Hypothalamus (tissue), 51 donors: ENCODE measurements around the gene ADGRV1.
"Not testable (repeated sequence)": the region's sequence is repeated elsewhere in the genome, so short reads cannot be mapped to it uniquely, and the experiment has no call there.

Experiments used
- DNase-seq, 51 donors: peaks; one replicate each; lab custom pipeline; 2025; lab: John Stamatoyannopoulos, UW

The ADGRV1 gene

DNA sequence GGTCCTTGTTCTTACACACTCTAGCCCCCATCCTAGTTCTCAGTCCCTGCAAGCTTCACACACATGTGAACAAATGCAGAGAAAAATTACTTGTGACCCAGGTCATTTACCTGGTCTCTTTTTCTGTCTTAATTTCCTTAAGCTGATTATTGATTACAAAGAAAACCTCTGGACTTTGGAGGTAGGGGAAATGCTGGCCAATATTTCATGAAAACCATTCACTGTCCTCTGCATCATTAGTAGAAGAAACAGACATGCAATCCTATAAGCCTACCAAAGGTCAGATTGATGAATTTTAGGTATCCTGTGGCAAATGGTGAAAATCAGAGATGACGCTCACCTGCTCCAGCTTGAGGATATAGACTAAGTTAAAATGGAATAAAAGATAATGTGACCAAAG is 457.7 kb downstream of the ADGRV1 start:
- DNase-seq: no peak

DNA sequence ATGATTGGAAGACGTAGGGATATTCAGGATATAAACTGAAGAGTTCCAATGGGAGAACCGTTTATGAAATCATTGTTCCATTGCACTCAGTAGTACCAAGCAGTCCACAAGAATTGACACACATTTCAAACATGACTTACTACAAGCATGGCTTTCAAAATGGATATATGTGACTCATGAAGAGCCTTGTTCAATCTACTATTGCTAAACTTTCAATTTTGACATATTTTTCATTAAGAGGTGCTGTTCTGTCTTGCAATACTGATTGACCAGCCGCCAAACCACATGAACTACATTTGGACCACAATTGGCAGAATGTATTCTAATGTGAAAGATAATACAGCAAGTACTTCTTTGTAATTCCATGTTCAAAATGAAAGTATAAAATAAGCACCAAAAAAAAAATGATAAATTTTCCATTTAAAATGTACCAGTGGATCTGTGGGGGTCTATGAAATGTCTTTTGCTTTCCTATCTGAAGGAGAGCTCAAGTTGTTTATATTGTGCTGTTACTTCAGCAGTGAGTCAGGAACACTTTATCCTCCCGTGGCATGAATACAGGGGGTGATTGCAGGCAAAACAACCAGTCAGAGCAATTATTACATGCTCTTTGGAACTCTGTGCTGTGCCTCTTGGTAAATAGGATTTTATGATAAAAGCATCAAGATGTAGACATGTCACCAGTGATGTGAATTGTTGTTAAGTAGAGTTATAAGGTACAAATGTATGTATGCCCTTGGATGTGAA is 458.5 kb downstream of the ADGRV1 start:
- DNase-seq: no peak

DNA sequence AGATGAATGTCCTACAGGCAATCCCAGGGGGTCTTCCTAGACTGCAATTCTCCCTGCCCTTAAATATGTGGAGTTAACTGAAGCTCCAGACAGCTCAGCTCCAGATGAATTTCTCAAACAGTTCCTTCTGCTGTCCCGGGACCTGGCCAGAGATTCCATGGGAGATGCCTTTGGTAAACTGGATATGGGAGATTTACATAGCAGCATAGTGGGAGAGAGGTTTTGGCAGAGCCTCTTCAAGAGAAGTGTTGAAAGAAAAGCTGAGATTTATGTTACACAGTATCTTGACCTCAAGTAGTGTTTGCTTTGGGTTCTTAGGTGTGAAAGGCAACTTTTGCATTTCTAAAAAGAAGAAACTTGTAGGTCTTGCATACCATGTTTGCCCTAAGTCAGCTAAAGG is 459.6 kb downstream of the ADGRV1 start:
- no peak for DNase-seq

DNA sequence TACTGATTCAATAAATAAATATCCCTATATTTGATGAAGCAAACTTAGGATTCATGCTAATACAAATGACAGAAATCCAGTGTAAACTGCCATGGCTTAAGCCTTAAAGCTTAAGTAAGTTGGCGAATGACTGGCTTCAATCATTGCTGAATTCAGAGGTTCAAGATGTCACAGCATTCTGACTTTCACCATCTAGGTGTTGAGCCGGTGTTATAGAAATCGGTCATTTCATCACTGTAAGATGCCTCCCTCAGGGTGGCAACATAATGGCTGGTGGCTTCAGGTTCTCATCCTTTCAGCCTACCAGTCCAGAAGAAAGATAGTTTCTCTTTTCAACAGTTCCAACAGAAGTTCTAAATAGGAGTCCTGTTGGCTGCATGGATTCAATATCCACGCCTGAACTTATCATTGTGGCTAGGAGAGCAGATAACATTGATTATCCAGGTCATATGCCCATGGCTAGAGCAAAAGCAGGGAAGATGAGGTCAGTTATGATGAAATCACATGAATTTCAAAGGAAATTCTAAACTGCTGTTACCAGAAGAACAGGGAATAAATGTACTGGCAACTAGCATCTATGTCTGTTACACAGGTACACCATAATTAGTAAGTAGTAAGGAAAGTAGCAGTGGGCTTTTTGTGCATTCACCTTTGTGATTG is 460.2 kb downstream of the ADGRV1 start:
- no peak for DNase-seq

DNA sequence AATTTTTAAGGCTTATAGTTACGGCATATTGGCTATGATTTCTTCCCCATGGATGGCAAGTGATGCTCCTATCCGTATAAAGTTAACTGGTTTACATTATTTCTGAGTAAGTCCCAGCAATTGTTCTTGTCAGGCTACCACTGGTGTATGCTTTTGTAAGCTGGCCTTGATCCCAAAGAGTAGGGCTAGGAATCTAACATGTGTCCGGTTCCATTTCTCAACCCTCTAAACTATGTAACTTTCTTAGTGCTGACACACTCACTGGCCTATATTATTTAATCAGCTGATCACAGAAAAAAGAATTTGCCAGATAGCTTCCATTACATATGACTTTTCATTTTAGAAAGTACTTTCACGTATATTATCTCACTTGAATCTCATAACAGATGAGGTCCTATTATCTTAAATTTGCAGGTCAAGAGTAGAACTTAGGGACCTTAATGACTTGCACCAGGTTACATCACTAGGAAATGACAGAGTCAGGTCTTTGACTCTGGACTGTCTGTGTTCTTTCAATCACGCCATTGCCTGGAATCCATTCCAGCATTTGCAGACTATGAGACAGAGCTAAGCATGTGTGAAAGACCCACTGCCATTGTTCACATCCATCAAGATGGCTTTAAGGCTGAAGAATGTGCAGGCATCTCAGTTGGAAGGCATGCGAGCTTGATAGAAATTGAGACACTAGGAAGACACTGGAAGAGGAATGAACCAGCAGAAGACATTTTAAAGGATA is 461.6 kb downstream of the ADGRV1 start:
- DNase-seq: no peak

DNA sequence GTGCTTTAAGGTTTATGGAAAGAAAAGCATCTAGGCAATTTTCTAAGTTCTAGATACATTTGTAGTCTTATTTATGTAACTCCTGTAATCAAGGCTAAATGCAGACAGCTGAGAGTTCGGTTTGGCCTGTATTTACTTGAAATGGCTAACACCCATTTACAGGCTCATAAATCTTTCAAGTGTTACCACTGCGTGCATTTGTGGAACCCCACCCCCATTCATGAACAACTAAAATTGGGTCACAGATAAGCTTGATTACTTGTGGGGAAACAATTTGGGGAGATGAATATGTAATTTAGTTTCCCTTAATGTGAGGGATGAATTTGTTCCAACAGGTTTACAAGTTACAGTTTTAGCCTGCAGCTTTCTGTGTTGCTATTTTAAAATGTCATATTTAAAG is 463.9 kb downstream of the ADGRV1 start:
- no peak for DNase-seq

DNA sequence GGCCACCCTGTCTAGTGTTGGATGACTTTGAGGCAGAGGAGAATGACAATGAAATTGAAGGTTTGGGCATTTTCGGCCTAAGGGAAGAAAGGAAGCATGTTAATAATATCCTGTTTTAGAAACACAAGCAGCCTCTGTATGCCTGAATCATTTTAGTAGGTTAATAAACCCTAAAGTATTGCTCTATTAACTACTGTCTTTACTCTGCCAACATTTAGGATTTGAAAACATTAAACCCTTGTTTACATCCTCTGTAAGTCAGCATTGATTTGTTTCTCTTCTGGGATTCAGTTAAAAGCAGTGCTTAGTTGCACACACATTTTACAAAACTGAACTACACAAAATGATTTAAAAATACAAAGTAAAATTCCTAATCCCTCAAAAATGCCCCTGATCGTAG is 465.6 kb downstream of the ADGRV1 start:
- no peak for DNase-seq

DNA sequence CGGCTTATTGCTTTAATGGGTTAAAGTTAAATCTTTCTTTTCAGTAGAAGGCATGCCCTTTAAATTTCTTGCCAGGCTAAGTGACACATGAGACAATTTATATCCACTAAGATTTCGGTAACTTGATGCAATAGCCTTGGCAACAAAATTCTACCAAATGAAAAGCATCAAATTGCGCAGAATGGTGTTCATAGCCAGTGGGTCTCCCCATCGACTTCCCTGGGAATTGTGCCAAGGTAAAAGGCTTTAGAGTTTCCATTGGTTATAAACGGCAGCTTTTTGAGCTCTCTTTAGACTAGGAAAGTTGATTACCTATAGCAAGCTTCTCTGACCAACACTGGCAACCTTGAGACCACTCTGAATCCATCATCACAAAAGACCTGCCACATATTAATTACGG is 466.1 kb downstream of the ADGRV1 start:
- no peak for DNase-seq

DNA sequence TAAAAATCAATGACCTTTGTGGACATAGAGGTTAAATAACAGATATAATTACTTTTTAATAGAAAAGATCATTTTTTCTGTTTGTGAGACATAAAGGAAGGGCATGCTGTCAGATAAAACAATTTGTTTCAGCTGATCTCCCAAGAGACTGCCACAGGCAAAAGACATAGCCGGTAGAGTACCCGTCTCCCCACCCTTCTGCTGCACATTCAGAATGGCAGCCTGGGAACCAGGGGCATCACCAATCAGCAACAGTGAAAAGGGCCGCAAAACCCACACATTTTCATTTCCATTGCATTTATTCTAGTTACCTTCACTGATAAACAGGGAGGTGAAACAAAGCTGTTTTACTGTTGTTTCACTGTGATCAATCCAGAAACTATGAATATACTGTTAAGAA is 466.9 kb downstream of the ADGRV1 start:
- DNase-seq: no peak

DNA sequence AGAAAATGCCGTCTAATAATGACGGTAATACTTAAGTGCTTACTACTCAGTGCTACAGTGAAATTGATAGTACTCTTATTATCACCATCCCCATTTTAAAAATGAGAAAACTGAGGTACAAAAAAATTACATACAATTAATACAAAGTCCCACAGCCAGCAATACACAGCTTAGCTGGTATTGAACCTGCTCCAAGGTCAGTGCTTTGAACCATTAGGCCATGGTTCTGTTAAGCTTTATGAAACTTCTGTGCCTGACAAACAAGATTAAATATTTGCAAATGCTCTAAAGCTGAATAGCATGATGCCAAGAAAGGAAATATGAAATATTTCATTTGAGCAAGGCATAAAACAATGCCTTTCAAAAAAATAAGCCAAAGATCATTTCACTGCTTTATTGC is 467.4 kb downstream of the ADGRV1 start:
- no peak for DNase-seq

DNA sequence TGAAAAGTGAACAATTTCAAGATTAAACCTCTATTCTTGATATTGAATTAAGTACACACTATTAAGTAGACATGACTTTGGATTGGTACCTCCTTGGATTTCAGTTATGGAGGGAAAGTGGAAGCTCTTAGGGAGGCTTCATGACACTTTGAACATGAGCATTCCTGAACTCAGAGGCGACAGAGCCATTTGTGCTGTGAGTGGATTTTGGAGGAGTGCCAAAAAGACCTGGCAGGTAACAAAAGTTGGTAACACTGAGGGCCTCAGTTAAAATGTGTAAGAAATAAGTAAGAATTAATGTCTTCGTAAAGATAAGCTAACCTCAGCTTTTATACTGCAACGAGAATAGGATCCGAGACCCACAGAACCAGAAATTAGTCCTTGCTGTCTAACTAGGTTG is 467.9 kb downstream of the ADGRV1 start:
- no peak for DNase-seq

DNA sequence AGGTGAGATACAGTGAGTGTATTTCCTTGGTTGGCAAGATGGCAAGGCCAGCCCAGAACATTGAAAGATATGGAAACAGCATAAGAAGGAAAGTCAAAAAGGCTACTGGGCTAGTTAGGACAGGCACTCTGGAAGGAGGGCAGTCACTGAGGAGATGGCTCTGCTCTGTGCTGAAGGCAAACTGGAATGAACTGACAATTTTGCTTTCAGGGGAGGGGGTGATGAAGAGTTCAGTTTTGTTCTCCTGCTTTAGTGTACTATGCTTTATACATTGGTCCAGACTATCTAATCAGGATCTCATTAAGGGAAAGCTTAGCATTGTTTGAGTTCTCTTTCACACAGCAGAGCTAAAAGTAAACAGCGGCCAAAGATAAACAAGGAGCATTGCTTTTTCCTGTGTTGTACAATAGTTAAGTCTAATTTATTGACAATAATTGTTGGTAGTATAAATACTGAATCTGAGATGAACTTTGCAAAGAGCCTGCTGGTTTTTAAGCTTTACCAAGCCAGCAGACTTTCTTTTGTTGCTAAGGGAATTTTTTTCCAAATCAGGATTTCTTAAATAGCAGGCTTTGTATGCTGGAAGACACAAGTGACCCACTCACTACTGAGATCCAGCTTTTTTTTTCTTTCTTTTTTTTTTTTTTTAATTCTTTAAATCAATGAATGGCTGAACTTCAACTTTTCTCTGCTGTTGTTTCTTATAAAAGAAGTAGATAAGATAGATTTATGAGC is 469.0 kb downstream of the ADGRV1 start:
- no peak for DNase-seq

DNA sequence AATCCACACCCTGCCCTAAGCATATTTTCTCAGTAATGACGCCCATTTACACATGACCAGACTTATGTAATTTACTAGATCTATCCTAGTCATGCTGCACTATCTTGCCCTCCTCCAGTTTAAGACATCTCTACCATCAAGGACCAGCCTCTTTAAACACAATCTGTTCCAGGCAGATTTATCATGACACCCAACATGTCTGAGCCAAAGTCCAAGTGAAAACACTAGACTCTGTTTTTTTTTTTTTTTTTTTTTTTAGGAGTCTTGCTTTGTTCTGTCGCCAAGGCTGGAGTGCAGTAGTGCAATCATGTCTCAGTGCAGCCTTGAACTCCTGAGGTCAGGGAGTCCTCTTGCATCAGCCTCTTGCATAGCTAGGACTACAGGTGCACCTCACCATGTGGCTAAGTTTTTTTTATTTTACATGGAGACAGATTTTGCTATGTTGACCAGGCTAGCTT is 469.9 kb downstream of the ADGRV1 start:
- DNase-seq: no peak

DNA sequence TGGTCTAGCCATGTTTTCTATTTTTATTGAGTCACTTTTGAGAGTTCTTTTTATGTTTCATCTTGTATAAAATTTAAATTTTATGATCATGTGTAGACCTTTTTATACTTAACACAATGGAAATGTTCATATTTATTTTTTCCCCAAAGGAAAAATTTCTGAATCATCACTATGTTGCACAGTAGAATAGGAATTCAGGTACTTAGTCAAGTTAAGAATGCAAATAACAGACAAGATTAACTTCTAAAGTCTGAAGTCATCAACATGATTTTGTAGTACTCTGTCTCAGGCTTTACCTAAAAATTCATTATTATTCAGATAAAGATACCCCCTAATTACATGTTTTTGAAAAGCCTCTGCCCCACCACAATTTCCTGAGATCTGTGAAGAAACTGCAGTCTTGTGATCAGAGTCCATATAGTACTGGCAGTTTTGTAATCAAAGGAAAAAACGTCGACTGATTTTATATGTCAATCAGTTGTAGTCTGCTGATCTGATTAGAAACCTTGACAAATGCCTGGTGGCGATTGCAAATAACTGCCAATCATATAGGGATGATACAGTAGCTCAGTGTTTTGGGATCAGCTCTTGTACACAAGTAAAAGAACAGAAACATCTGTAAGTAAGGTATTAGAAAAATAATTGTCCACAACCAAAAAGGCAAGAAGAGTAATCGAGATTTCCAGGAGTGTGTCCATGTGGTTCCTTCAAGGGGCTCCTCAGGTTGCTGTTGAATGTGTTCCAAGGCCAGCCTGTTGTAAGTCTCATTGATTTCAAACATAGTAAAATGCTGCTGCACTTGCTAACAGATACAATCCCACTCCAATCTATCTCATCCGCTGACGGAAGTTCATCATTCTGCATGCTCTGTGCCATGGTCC is 472.2 kb downstream of the ADGRV1 start:
- DNase-seq: no peak

DNA sequence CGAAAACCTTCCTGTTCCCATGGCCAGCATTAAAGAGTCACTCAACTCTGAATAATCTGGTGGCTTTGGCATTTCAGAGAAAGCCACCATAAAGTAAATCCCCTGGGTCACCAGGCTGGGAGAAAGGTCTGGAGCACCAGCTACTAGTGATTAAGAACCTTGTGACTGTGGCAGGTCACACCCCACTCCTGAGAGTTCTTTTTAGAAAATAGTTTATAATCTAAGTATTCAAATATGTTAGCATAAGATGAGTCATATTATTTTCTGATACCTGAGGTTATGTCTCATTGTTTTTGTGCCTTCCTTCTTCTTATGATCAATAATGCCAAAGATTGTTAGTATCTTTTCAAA is 472.8 kb downstream of the ADGRV1 start:
- DNase-seq: no peak

DNA sequence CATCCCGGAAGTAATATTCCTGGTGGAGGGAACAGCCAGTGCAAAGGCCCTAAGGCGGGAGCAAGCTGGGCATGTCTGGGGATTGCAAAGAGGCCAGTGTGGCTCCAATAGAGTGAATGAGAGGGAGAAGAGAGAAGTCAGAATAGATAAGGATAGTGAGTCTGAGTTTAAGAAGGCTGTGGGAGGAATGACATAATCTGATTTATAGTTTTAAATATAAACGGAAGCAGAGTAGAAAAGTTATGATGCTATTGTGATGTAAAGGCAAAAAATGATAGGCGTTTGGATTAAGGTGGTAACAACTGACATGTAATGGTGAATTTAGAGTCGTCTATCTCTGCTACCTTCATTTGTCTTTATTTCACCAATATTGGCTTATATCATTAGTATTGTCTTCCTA is 473.5 kb downstream of the ADGRV1 start:
- DNase-seq: no peak

DNA sequence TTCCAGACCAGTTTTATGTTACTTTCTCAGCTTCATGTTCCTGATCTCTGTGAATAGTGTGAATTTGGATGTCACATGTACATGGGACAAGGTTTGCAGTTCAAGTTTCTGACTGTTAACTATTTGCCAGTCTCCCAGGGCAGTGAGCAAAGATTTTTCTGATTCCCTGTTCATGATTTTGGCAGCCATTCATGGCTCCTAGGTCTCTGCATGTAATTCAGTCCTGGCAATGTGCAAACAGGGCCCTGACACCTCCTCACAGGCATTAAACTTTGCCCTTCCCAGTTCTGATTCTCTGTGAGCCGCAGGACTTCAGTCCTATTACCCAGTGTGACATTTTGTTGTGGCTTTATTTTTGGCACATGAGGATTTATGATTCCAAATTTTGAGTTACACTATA is 474.8 kb downstream of the ADGRV1 start:
- no peak for DNase-seq

DNA sequence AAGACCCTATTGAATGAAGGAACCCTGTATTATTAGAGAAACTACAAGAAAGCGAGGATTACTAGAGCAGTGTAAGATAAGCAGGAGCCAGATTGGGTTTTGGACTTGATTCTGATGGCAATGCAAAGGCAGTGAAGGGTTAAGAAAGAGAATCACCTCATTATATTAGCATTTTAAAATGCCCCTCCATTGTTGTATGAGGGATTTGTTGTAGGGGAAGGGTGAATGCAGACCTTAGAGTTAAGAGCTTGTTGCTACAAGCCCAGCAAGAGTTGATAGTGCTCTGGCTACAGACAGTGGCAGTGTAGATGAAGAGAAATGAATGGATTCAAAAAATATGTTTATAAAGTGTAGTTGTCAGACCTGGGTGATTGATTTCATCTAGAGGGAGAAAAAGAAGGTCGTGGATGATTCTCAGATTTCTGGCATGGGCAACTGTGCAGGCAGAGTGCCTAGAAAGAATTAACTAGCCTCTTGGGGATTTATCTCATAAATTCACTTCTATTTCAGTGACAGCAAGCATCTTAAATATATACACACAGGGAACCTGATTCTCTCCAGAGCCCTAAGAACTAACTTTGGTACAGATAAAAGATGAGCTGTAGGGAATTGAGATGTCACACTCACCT is 479.7 kb downstream of the ADGRV1 start:
- DNase-seq: no peak

DNA sequence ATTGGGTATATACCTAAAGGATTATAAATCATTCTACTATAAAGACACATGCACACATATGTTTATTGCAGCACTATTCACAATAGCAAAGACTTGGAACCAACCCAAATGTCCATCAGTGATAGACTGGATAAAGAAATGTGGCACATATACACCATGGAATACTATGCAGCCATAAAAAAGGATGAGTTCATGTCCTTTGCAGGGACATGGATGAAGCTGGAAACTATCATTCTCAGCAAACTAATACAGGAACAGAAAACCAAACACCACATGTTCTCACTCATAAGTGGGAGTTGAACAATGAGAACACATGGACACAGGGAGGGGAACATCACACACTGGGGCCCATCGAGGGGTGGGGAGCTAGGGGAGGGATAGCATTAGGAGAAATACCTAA is 482.5 kb downstream of the ADGRV1 start:
- DNase-seq: not testable (repeated sequence)
